CD4-positive, alpha-beta T cell treated with Interleukin-6 at 100 ng/mL for 8 hours (primary cell): ENCODE measurements around the gene MYO7B.

Experiments
- DNase-seq: peaks from one replicate; pipeline ENCODE4 v3.0.0-alpha.2; 2020; ENCODE audit warnings: mixed read lengths, low spot score

MYO7B gene

DNA sequence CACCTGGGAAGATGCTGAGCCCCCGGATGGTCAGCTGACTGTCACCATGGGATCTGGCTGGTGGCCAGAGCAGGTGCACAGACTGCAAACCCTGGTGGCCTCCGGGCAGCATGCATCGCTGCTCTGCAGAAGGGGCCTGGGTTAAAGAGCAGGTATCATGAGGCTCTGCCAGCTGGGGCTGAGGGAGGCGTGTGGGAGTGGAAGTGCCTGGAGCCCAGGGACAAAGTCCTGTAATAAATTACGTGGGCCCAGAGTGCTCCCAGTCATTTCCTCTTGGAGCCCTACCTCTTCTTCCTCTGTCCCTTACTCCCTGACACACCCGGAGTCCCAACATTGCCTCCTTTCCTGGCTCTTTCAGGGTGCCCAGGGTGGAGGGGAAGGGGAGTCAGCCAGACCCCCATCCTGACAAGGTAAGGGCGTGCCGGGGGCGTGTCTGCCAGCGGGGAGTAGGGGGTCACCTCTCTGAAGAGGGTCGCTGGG is at the start of gene MYO7B:
TSS of gene MYO7B (plus strand) at position 262 of the 480 bp plus-strand sequence. CDS start 24,040 bp downstream, outside the sequence.
- DNase-seq, result no peak

DNA sequence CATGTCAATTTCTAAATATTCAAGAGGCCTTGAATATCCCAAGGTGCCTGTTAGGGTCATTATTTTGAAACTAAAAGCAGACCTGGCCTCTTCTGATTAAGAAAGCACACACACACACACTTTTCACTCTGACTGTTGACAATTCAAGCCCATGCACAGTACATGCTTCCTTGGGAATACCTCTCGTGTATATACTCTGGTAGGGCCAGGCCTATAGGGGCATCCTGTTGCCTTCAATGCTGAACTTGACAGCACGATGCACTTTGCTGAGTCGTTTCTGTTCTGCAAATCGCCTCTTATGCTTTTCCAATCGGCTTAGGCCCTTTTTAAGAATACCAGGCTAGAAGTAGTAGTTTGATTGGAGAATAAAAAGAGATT is 49.8 kb upstream of the MYO7B start:
- no peak for DNase-seq

DNA sequence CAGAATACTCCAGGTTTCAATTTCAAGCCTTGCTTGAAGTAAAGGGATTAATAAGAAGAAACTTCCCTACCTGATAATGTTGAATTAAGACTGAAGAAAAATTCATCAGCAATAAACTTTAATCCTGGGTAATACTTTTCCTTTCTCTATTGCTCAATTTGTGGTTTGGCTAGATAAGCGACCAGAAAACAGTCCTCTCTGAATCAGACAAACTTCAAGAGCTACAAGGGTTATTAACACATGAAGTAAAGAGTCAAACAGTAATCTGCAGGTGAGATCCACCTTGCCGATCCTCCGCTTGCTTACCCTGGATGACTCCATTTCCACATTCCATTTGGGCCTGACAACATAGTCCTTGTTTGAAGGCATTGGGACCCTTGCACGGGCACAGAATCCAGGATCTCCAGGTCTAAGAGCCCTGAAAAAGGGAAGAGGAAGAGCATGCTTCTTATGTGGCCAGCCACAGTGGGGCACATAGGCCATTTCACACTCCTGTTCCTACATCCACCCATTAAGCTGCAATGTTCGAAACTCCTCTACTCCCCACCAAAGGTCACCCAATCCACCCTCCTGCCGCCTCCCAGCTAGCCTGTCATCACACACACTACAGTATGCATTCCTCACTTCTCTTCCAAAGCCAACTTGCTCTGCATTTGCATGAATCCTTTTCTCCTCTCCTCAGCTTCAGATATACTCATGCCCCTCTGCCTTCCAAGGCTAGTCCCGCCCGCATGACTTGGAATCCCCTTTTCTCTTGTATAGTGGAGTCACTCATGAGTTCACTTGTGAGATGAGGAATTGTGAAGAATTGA is 49.0 kb upstream of the MYO7B start:
- DNase-seq, result no peak

DNA sequence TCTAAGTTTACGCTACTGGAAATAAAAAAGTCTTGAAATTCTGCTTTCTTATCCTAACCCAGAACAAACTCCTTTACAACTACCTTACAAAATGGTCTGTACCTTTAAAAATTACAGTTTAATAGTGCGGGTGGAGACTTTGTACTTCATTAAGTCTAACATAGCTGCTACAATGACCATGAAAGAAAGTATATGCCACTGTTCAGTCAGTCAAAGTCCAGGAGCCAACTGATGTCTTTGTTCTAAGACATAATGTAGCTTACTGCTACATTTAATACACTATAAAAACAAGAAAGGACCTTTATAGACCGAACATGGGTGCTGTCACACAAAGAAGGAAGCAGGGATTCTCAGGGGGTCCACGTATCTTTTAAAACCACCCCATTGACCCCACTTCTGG is 45.2 kb upstream of the MYO7B start:
- DNase-seq, result no peak

DNA sequence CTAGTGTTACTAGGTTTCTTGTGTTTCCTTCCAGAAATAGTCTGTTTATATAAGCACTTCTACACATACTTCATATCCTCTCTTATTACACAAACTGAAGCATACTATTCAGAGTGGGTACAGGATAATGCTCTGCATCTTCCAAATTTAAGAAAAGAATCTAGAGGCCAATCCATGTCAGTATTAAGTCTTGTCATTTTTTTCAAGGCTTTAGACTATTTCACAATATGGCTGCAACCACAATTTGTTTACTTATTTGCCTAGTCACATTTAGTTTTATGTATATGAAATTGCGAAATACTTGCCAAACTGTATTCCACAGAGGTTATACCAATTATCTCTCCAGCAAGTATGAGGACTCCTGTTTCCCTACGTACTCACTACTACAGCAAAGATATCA is 37.1 kb upstream of the MYO7B start:
- no peak for DNase-seq

DNA sequence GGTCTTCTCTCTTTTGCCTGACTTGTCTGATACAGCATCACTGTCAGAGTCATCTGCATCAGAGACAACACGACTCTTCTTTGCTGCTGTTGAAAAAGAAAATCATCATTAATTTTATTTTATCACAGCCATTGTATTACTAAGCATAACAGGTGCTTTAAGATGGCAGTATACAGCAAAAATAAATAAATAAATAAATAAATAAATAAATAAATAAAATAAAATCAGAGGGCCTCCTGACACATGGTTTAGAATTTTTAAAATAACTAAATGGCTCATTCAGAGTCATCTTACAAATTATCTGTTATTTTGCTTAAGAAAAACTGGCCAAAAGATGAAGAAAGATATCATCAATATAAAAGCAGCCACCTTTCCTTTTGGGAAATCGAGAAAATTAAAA is 32.0 kb upstream of the MYO7B start:
- DNase-seq, result no peak

DNA sequence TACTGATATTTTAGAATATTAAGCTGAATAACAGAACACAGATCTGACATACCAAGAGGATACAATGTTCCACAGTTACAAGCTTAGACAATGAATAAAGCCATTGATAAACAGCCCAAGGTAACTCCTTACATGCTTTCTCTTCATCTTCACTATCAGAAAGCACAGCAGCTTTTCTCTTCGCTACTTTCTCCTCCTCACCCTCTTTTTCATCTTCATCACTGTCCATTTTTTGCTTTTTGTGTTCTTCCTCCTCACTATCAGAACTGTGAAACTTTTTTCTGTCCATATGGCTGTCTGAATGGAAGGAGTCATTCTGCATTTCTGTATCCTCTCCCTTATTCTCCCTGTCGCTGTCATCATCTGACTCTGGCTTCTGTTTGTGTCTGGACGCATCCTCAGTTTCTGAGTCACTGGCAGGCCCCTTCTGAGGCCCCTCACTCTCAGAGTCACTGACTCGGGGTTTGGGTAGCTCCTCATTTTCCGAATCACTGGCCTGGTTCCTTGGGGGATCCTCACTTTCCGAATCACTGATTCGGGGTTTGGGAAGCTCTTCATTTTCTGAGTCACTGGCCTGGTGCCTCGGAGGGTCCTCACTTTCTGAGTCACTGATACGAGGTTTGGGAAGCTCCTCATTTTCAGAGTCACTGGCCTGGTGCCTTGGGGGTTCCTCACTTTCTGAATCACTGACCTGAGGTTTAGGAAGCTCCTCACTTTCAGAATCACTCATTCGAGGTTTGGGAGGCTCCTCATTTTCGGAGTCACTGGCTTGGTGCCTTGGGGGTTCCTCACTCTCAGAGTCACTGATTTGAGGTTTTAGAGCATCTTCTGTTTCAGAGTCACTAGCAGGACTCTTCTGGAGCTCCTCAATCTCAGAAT is 30.7 kb upstream of the MYO7B start:
- no peak for DNase-seq

DNA sequence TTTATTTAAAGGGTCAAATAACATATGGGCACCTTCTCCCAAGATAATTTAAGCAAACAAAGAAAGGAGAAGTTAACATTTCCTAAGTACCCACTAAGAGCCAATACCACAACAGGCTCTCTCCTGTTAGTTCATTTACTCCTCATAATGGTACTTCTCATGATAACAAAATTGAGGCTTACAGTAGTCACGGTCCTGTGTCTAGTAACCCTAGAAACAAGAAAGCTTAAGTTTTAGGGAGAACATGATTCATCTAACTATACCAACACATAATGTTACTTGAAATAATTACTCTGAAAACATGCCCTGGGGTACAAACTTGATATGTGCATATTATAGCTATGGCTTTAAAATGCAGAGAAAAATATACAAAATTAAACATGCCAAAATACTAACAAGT is 29.0 kb upstream of the MYO7B start:
- no peak for DNase-seq

DNA sequence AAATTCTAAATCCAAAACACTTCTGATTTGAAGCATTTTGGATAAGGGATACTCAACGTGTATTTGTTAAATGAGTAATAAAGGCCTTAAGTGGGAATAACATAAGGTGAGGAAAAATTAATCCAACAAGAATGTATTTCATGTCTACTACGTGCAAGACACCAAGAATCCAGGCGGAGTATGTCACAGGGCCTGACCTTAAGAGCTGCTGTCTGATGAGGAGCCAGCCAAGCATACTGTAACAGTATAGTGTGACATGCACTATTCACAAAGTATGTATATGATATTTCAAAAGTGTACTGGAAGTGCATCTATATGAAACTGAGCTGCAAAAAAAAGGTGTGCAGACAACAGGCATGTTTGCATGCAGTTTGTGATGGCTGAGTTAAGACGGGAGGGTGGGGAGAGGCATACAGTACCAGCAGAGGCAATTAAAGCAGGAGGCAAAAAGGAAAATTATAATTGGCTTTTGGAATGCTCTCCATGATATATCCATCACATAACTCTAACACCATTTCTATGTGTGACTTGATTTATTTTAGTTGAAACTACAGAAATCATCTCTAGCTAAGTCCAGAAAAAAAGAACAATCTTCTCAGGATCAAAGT is 27.4 kb upstream of the MYO7B start:
- no peak for DNase-seq

DNA sequence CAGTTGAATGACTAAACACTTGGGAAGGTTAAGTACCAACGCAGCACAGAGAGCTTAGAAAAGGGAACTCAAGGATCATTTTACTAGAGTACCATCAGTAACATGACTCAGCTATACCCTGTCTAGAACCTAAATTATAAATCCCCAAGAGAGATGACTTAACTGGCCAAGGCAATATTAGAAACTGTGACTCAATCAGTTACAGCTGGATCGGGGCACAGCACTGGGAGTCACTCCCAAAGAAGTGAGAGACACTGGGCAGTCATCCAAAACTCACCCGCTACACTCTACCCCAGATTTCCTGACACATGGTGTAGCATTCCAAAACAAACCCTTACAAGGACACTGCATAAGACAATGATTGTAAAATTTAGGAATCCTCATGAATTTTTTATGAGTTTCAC is 26.9 kb upstream of the MYO7B start:
- DNase-seq, result no peak

DNA sequence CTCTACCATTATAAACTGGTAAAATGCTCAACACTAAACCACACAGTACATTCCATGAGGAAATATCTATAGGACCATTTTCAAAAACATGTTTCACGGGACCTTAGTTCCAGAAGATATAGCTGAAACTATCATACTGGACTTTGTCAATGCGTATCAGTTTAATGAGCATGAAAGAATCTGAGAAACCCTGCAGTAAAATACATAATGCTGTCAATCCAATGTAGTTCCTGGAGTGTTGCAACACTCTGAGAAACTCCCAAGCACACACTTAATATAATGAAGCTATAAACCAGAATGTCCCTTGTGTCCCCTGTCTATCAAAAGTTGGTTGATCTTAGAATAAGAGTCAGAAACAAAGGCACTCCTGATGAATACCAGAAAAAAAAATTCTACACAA is 25.4 kb upstream of the MYO7B start:
- no peak for DNase-seq

DNA sequence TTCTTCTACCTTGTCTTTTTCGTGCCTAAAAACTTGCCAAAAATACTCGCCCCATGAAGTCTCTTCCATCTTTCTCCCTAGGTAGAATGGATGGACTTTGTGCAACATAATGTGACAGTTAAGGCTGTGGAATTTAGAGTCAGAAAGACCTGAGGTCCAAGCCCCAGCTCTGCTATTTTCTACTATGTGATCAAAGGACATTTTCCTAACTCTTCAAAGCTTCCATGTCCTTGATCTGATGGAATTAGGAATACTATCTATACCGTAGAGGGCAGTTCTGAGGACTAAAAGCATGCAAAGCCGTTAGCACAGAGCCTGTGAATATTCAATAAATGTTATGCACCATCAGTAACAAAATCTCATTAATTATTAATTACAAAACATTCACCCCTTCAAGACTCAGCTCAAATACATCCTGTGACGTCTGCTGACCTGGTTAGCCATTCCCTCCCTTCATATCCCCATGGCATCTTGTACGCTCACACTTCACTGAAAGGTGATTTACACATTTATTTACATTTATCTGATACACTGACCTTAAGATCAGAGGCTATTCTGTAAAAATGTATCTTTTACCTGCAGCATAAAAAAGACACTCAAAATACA is 24.3 kb upstream of the MYO7B start:
- no peak for DNase-seq

DNA sequence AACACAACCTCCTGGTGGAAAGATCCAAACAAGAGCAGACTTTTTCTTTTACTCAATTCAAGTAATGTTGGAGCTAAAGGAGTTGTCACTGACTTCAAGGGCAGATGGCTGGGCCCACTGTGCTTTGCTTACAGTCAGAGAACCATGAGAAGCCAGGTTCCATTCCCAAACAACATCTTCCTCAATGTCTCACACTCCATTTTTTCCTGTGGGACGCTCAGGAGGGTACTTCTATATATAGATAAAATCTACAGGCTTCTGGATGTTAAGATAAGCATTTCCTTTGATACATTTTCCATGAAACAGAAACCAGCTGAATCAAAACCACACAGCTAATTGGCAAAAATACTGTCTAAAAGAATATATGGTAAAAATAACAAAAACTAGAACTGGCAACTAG is 23.6 kb upstream of the MYO7B start:
- no peak for DNase-seq

DNA sequence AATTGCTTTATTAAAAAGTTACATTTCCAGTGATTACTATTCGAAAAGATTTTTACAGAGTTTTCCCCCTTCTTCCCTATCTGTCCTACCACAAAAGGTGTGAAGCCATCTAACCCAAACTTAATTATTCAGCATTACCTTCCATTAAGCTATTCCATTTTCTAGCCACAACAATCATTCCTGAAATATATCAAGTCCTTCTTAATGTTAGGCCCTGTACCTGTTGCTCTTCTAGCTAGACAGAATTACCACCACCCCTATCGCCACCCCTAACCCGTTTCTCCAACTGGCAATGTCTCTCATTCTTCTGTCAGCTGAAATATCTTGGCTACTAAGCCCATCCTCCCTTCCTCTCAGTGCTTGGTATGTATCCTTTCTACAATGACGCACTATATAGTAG is 23.1 kb upstream of the MYO7B start:
- no peak for DNase-seq

DNA sequence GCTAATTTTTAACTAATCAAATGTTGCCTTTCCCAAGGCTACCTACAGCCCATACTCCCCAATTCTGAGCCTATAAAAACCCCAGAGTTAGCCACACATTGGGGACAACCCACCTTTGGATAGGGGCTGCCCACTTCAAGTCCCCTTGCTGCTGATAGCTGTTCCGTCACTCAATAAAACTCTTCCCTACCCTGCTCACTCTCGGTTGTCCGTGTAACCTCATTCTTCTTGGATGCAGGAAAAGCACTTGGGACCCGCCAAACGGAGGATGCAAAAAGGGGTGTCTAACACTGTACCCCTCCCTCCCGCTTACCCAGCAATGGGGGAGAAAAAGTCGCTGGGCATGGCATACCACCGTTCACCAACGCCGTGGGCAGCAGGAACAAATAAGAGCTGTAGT is 21.4 kb upstream of the MYO7B start:
- DNase-seq, result no peak

DNA sequence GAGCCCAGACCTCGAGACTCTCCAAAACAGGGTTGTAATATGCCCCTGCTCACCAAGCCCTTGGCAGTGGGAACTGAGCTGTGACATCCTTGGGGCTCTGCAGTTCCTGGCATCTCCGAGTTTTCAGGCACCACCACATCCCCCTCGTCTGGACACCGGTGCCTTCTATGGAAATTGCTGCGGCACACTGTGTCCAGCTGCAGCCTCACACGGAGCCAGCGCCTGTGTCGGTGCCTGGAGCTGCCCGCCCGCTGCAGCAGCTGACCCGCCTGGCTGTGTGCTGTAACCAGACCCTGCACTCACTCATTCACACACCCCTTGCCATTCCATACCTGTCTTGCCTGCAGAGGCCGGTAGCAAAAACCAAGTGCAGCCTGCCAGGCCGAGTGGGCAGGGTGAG is 21.0 kb upstream of the MYO7B start:
- DNase-seq, result no peak

DNA sequence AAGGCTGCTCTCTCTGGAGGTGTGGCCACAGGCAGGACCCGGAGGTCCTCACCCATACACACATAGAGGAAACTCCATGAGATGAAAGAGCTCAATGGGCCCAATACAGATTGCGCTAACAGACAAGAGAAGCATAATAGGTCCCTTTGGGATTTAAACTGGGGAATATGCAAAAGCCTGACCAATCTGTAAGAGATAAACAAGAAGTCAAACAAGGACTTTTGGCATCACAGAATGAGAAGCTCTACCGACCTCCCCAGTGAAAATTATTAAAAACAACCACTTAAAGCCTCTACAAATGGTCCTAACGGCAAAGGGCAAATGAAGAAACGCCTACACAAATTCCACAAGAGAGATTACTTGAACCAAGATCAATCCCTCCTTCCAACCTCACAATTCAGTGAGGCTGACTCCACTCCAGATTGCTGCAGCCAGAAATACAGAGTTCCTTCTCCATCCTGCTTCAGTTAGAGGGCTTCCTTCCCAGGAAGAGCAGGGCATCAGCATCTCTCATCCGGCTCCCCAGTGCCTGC is 20.0 kb upstream of the MYO7B start:
- DNase-seq, result no peak

DNA sequence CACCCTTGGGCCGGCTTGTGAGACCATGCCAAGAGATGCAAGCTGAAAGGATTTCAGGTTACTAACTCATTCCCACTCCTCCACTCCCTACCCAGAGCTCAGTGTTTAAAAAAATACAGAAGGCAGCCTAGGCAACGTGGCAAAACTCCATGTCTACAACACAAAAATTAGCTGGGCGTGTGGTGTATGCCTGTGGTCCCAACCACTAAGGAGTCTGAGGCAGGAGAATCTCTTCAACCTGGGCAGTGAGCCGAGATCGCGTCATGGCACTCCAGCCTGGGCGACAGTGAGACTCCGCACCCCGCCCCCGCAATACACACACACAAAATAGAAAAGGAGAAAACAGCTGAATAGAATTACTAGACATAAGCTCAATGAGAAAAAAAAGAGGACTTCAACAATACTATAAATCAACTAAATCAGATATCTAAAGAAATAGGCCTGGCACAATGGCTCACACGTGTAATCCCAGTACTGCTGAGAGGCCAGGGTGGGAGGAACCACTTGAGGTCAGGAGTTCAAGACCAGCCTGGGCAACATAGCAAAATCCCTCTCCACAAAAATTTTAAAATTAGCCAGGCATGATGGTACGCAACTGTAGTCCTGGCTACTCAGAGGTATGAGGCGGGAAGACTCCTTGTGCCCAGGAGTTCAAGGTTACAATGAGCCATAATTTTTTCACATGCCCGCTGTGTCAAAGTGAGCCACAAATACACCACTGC is 19.3 kb upstream of the MYO7B start:
- DNase-seq, result no peak

DNA sequence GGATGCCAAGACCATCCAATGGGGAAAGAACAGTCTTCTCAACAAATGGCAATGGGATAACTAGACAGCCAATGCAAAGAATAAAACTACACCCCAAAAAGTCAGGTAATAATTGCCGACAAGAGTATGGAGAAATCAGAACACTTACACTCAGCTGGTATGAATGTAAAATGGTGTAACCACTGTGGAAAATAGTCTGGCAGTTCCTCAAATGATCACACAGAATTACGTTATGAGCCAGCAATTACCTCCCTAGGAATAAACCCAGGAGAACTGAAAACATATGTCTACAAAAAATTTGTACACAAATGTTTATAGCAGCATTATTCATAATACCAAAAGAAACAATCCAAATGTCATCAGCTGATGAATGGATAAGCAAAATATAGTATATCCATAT is 18.0 kb upstream of the MYO7B start:
- no peak for DNase-seq

DNA sequence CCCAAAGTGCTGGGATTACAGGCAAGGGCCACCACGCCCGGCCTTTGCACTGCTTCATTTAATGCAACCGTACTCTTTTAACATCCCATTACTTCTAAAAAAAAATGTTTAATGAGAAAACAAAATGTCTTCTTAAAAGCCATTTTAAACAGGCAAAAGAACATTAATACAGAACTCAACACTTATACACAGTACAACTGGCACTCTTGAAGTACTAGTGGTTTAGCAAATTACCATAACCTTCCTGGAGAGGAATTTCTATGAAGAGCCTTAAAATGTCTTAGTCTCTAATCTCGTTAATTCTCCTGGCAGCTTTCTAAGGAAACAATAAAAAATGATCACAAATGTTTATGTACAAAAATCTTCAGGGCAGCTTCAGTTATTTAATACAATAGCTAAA is 15.1 kb upstream of the MYO7B start:
- DNase-seq, result no peak

DNA sequence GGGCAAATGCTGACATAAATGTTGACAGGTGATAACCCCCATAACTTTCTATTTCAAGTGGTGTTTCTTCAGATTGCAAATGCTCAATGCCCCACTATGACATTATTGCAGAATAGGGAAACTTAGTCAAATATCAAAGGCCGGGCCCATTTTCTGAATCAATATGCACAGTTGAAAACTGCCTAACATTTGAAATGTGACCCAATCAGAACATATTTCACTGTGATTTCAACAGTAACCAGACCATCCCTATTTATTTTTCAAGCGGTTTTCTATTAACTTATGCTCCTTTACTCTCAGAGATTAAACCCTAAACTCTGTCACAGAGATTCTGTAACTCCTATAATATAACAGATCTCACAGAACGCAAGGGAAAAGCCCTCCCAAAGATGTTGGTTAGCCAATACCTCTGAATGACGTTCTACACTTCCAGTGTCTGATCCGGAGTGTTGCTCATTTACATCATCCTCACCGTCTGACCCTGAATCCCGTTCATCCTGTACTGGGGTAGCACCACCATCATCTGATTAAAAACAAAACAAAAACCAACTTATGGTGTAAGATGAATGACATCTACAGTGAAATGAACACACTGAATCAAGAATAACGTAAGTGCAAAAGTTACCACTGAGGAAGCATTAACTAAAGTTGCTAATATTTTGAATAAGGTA is 12.1 kb upstream of the MYO7B start:
- no peak for DNase-seq
